WTC11 (cell line): ENCODE results near the gene HGS. TPM values are rescaled to one million over a fixed set of nuclear protein-coding genes. Genes with fewer than 3 reads are reported as not detected.

Source experiments
- ATAC-seq: fragments of 200-7000 bp; cut with Tn5 transposase; 2 replicates; pipeline ENCODE4 v1.10.0; 2021; ENCODE audit warnings: mild to moderate bottlenecking, moderate library complexity
- CTCF ChIA-PET: fragments of 300-600 bp; sonication (Branson Sonifier 250); formaldehyde crosslinking; loops from one replicate; lab custom pipeline; 2021; ENCODE audit warnings: antibody characterized with exemption; lab: Charles Lee
- POLR2A ChIA-PET: fragments of 350-600 bp; sonication (Branson Sonifier 250); formaldehyde crosslinking; loops from one replicate; lab custom pipeline; 2021; ENCODE audit warnings: antibody characterized with exemption; lab: Charles Lee
- DNase-seq: peaks from one replicate; pipeline ENCODE4 v3.0.0; 2021; ENCODE audit warnings: low spot score
- H3K27ac Mint-ChIP-seq: 2 replicates; pipeline ENCODE4 v1.8.0; 2021; ENCODE audit warnings: mixed read lengths
- H3K27me3 Mint-ChIP-seq: 2 replicates; pipeline ENCODE4 v1.8.0; 2021; ENCODE audit warnings: low read depth, mild to moderate bottlenecking, moderate library complexity, mixed read lengths
- H3K36me3 Mint-ChIP-seq: 2 replicates; pipeline ENCODE4 v1.8.0; 2021; ENCODE audit warnings: mixed read lengths
- H3K4me1 Mint-ChIP-seq: 2 replicates; pipeline ENCODE4 v1.8.0; 2022; ENCODE audit warnings: mixed read lengths
- H3K4me3 Mint-ChIP-seq: 2 replicates; pipeline ENCODE4 v1.8.0; 2021; ENCODE audit warnings: mild to moderate bottlenecking, moderate library complexity, mixed read lengths
- H3K9me3 Mint-ChIP-seq: 2 replicates; pipeline ENCODE4 v1.8.0; 2021; ENCODE audit warnings: mixed read lengths
- FOXK1 ChIP-seq: sonication (generic); formaldehyde crosslinking; IDR thresholded peaks from 2 replicates; pipeline ENCODE4 v1.8.0; 2022; ENCODE audit warnings: mild to moderate bottlenecking, moderate library complexity, missing genetic modification reagents
- HMGA2 ChIP-seq: fragments of 250-450 bp; sonication (Bioruptor Pico); IDR thresholded peaks from 2 replicates; pipeline ENCODE4 v1.4.0; 2021; ENCODE audit warnings: mild to moderate bottlenecking, moderate library complexity
- JUN ChIP-seq: sonication (generic); formaldehyde crosslinking; IDR thresholded peaks from 2 replicates; pipeline ENCODE4 v1.8.0; 2023; ENCODE audit warnings: mild to moderate bottlenecking, missing genetic modification reagents
- MYBL2 ChIP-seq: sonication (generic); formaldehyde crosslinking; IDR thresholded peaks from 2 replicates; pipeline ENCODE4 v1.8.1; 2023; ENCODE audit warnings: mild to moderate bottlenecking, moderate library complexity, missing genetic modification reagents
- NR3C1 ChIP-seq: sonication (generic); formaldehyde crosslinking; conservative IDR thresholded peaks from 2 replicates; pipeline ENCODE4 v1.8.1; 2023; ENCODE audit warnings: low read depth, mild to moderate bottlenecking, missing genetic modification reagents
- RORB ChIP-seq: fragments of 250-450 bp; sonication (Bioruptor Pico); IDR thresholded peaks from 2 replicates; pipeline ENCODE4 v1.9.0; 2021; ENCODE audit warnings: mild to moderate bottlenecking
- ZNF396 ChIP-seq: fragments of 250-450 bp; sonication (Bioruptor Pico); IDR thresholded peaks from 2 replicates; pipeline ENCODE4 v1.8.0; 2021; ENCODE audit warnings: mild to moderate bottlenecking, moderate library complexity, borderline replicate concordance
- total RNA-seq: library from RNA; stranded (reverse); gene quantifications from 3 replicates; pipeline ENCODE4 v1.2.3, GENCODE V29; 2021
- TF ChIP-seq, protein P1 (sequence below): sonication (generic); formaldehyde crosslinking; IDR thresholded peaks from 2 replicates; pipeline ENCODE4 v1.8.0; 2022; ENCODE audit warnings: mild to moderate bottlenecking, missing genetic modification reagents
- TF ChIP-seq, protein P2 (sequence below): sonication (generic); formaldehyde crosslinking; IDR thresholded peaks from 2 replicates; pipeline ENCODE4 v1.8.0; 2023; ENCODE audit warnings: missing genetic modification reagents, mild to moderate bottlenecking, borderline replicate concordance
- TF ChIP-seq, protein P3 (sequence below): sonication (generic); formaldehyde crosslinking; conservative IDR thresholded peaks from 2 replicates; pipeline ENCODE4 v1.8.1; 2022; ENCODE audit warnings: mild to moderate bottlenecking, missing genetic modification reagents
- TF ChIP-seq, protein P4 (sequence below): sonication (generic); formaldehyde crosslinking; IDR thresholded peaks from 2 replicates; pipeline ENCODE4 v1.8.0; 2023; ENCODE audit warnings: mild to moderate bottlenecking, missing genetic modification reagents
- TF ChIP-seq, protein P5 (sequence below): sonication (generic); formaldehyde crosslinking; IDR thresholded peaks from 2 replicates; pipeline ENCODE4 v1.8.1; 2022; ENCODE audit warnings: missing genetic modification reagents, borderline replicate concordance
- TF ChIP-seq, protein P6 (sequence below): sonication (generic); formaldehyde crosslinking; IDR thresholded peaks from 2 replicates; pipeline ENCODE4 v1.8.1; 2023; ENCODE audit warnings: mild to moderate bottlenecking, missing genetic modification reagents
- TF ChIP-seq, protein P7 (sequence below): fragments of 250-450 bp; sonication (Bioruptor Pico); IDR thresholded peaks from 2 replicates; pipeline ENCODE4 v1.8.0; 2021; ENCODE audit warnings: mild to moderate bottlenecking
- TF ChIP-seq, protein P8 (sequence below): fragments of 250-450 bp; sonication (Bioruptor Pico); IDR thresholded peaks from 2 replicates; pipeline ENCODE4 v1.9.0; 2021; ENCODE audit warnings: moderate library complexity, mild to moderate bottlenecking, inconsistent platforms, borderline replicate concordance

The HGS gene
- total RNA-seq, 1 experiment from 2014 or later, result 113 TPM

DNA sequence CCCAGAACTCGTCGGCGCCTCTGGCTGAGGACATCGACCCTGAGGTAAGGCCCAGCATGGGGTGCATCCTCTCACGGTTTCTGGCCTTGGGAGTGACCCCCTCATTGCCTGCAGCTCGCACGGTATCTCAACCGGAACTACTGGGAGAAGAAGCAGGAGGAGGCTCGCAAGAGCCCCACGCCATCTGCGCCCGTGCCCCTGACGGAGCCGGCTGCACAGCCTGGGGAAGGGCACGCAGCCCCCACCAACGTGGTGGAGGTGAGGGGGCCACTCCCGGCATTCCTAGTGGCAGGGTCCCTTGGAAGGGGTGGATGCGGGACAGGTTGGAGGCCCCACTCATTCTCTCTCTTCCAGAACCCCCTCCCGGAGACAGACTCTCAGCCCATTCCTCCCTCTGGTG, 11.0 kb downstream of the HGS start:
- ChIA-PET POLR2A (interaction anchor here (0.5 kb wide), 1 partner anchor 226 kb away, joined by 3 read pairs; no protein-coding TSS in a partner anchor), CTCF (interaction anchor here (1.8 kb wide), 1 partner anchor 19 kb away, joined by 9 read pairs; no protein-coding TSS in a partner anchor)
- Mint-ChIP-seq H3K9me3 (no peaks in the 10 kb centered on the region), H3K36me3 (peaks cover 35% of the 10 kb centered on the region), H3K4me1 (no peaks in the 10 kb centered on the region), H3K4me3 (no peak overlapping the region), H3K27ac (no peak overlapping the region)
- no peak for ATAC-seq
- TF ChIP-seq, protein P1, sequence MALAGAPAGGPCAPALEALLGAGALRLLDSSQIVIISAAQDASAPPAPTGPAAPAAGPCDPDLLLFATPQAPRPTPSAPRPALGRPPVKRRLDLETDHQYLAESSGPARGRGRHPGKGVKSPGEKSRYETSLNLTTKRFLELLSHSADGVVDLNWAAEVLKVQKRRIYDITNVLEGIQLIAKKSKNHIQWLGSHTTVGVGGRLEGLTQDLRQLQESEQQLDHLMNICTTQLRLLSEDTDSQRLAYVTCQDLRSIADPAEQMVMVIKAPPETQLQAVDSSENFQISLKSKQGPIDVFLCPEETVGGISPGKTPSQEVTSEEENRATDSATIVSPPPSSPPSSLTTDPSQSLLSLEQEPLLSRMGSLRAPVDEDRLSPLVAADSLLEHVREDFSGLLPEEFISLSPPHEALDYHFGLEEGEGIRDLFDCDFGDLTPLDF (CRISPR knock-in tag), result no peak
- no peak for TF ChIP-seq HMGA2 (CRISPR knock-in tag)
- TF ChIP-seq, protein P2, sequence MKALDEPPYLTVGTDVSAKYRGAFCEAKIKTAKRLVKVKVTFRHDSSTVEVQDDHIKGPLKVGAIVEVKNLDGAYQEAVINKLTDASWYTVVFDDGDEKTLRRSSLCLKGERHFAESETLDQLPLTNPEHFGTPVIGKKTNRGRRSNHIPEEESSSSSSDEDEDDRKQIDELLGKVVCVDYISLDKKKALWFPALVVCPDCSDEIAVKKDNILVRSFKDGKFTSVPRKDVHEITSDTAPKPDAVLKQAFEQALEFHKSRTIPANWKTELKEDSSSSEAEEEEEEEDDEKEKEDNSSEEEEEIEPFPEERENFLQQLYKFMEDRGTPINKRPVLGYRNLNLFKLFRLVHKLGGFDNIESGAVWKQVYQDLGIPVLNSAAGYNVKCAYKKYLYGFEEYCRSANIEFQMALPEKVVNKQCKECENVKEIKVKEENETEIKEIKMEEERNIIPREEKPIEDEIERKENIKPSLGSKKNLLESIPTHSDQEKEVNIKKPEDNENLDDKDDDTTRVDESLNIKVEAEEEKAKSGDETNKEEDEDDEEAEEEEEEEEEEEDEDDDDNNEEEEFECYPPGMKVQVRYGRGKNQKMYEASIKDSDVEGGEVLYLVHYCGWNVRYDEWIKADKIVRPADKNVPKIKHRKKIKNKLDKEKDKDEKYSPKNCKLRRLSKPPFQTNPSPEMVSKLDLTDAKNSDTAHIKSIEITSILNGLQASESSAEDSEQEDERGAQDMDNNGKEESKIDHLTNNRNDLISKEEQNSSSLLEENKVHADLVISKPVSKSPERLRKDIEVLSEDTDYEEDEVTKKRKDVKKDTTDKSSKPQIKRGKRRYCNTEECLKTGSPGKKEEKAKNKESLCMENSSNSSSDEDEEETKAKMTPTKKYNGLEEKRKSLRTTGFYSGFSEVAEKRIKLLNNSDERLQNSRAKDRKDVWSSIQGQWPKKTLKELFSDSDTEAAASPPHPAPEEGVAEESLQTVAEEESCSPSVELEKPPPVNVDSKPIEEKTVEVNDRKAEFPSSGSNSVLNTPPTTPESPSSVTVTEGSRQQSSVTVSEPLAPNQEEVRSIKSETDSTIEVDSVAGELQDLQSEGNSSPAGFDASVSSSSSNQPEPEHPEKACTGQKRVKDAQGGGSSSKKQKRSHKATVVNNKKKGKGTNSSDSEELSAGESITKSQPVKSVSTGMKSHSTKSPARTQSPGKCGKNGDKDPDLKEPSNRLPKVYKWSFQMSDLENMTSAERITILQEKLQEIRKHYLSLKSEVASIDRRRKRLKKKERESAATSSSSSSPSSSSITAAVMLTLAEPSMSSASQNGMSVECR (CRISPR knock-in tag), result no peak
- no peak for TF ChIP-seq RORB
- TF ChIP-seq, protein P3, sequence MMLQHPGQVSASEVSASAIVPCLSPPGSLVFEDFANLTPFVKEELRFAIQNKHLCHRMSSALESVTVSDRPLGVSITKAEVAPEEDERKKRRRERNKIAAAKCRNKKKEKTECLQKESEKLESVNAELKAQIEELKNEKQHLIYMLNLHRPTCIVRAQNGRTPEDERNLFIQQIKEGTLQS (CRISPR knock-in tag), result no peak
- TF ChIP-seq, protein P4, sequence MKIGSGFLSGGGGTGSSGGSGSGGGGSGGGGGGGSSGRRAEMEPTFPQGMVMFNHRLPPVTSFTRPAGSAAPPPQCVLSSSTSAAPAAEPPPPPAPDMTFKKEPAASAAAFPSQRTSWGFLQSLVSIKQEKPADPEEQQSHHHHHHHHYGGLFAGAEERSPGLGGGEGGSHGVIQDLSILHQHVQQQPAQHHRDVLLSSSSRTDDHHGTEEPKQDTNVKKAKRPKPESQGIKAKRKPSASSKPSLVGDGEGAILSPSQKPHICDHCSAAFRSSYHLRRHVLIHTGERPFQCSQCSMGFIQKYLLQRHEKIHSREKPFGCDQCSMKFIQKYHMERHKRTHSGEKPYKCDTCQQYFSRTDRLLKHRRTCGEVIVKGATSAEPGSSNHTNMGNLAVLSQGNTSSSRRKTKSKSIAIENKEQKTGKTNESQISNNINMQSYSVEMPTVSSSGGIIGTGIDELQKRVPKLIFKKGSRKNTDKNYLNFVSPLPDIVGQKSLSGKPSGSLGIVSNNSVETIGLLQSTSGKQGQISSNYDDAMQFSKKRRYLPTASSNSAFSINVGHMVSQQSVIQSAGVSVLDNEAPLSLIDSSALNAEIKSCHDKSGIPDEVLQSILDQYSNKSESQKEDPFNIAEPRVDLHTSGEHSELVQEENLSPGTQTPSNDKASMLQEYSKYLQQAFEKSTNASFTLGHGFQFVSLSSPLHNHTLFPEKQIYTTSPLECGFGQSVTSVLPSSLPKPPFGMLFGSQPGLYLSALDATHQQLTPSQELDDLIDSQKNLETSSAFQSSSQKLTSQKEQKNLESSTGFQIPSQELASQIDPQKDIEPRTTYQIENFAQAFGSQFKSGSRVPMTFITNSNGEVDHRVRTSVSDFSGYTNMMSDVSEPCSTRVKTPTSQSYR, result no peak
- TF ChIP-seq JUN (CRISPR knock-in tag), result no peak
- no peak for TF ChIP-seq FOXK1
- TF ChIP-seq, all 79 proteins: peak for 0
- no peak for DNase-seq
- H3K27me3 Mint-ChIP-seq, result no peaks in the 10 kb centered on the region

DNA sequence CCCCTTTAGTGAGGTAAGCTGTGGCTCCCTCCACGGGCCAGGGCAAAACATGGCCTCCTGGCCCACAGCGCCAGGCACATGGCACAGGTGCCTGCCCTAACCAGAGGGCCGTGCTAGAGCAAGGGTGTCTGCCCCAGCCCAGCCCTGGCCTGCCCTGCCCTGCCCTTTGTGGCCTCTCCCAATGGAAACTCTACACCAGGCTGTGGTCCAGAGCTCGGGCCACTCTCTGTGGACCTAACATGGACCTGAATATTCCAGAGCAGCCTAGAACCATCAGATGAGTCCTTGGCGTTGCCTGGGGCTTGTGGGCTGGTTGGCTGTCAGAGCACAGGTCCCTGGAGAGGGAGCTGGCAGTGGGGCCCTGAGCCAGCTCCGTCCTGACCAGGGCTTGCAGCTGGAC, 11.4 kb downstream of the HGS start:
- Mint-ChIP-seq H3K4me1 (no peaks in the 10 kb centered on the region), H3K27me3 (no peaks in the 10 kb centered on the region), H3K36me3 (peaks cover 32% of the 10 kb centered on the region), H3K4me3 (no peak overlapping the region), H3K9me3 (no peaks in the 10 kb centered on the region), H3K27ac (no peak overlapping the region)
- no peak for TF ChIP-seq NR3C1
- ChIA-PET POLR2A (interaction anchor here (0.5 kb wide), 1 partner anchor 226 kb away, joined by 3 read pairs; no protein-coding TSS in a partner anchor), CTCF (interaction anchor here (1.8 kb wide), 1 partner anchor 19 kb away, joined by 9 read pairs; no protein-coding TSS in a partner anchor)
- DNase-seq, result no peak
- ATAC-seq, result no peak

DNA sequence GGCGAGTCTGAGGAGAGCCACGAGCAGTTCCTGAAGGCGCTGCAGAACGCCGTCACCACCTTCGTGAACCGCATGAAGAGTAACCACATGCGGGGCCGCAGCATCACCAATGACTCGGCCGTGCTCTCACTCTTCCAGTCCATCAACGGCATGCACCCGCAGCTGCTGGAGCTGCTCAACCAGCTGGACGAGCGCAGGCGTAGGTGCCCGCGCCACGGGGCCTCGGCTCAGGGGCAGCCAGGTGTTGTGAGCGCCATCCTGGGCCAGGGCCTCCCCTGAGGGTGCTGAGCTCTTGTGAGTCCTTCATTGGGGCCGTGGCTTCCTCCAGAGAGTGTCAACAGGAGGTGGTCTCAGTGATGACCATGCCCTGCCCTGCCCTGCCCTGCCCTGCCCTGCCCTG, 12.0 kb downstream of the HGS start:
- no peak overlapping the region for H3K27ac Mint-ChIP-seq
- peaks cover 34% of the 10 kb centered on the region for H3K36me3 Mint-ChIP-seq
- no peaks in the 10 kb centered on the region for H3K27me3 Mint-ChIP-seq
- ATAC-seq (no peak), DNase-seq (no peak)
- TF ChIP-seq, protein P5, sequence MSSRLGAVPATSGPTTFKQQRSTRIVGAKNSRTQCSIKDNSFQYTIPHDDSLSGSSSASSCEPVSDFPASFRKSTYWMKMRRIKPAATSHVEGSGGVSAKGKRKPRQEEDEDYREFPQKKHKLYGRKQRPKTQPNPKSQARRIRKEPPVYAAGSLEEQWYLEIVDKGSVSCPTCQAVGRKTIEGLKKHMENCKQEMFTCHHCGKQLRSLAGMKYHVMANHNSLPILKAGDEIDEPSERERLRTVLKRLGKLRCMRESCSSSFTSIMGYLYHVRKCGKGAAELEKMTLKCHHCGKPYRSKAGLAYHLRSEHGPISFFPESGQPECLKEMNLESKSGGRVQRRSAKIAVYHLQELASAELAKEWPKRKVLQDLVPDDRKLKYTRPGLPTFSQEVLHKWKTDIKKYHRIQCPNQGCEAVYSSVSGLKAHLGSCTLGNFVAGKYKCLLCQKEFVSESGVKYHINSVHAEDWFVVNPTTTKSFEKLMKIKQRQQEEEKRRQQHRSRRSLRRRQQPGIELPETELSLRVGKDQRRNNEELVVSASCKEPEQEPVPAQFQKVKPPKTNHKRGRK, result no peak
- TF ChIP-seq, protein P6, sequence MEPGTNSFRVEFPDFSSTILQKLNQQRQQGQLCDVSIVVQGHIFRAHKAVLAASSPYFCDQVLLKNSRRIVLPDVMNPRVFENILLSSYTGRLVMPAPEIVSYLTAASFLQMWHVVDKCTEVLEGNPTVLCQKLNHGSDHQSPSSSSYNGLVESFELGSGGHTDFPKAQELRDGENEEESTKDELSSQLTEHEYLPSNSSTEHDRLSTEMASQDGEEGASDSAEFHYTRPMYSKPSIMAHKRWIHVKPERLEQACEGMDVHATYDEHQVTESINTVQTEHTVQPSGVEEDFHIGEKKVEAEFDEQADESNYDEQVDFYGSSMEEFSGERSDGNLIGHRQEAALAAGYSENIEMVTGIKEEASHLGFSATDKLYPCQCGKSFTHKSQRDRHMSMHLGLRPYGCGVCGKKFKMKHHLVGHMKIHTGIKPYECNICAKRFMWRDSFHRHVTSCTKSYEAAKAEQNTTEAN (CRISPR knock-in tag), result no peak
- TF ChIP-seq, protein P7, sequence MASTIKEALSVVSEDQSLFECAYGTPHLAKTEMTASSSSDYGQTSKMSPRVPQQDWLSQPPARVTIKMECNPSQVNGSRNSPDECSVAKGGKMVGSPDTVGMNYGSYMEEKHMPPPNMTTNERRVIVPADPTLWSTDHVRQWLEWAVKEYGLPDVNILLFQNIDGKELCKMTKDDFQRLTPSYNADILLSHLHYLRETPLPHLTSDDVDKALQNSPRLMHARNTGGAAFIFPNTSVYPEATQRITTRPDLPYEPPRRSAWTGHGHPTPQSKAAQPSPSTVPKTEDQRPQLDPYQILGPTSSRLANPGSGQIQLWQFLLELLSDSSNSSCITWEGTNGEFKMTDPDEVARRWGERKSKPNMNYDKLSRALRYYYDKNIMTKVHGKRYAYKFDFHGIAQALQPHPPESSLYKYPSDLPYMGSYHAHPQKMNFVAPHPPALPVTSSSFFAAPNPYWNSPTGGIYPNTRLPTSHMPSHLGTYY, result no peak
- TF ChIP-seq, protein P1 (CRISPR knock-in tag), result no peak
- TF ChIP-seq, protein P8, sequence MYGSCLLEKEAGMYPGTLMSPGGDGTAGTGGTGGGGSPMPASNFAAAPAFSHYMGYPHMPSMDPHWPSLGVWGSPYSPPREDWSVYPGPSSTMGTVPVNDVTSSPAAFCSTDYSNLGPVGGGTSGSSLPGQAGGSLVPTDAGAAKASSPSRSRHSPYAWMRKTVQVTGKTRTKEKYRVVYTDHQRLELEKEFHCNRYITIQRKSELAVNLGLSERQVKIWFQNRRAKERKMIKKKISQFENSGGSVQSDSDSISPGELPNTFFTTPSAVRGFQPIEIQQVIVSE (CRISPR knock-in tag), result no peak
- TF ChIP-seq ZNF396 (CRISPR knock-in tag) (no peak), MYBL2 (CRISPR knock-in tag) (no peak)
- ChIA-PET CTCF (interaction anchor here (1.8 kb wide), 1 partner anchor 20 kb away, joined by 9 read pairs; no protein-coding TSS in a partner anchor), POLR2A (no interaction called here)
- no peak overlapping the region for H3K4me3 Mint-ChIP-seq
- no peaks in the 10 kb centered on the region for H3K9me3 Mint-ChIP-seq
- H3K4me1 Mint-ChIP-seq, result peaks cover under 1% of the 10 kb centered on the region; the same call in 1 of the 2 replicates
